ENCODE data around the gene TMEM214. TPM values are rescaled to one million over a fixed set of nuclear protein-coding genes. Genes with fewer than 3 reads are reported as not detected.

The TMEM214 gene
- total RNA-seq, 1 donor from 2014 or later, result 93.5 TPM

- peaks cover 4% of the 10 kb centered on the region for H3K27me3 Mint-ChIP-seq (ENCODE audit: low read depth, unreplicated experiment)
- H3K9me3 Mint-ChIP-seq (ENCODE audit: unreplicated experiment), result no peaks in the 10 kb centered on the region
- peaks cover 14% of the 10 kb centered on the region for H3K36me3 Mint-ChIP-seq (ENCODE audit: low read depth, unreplicated experiment)
- Histone ChIP-seq H3K9me3 (ENCODE audit: insufficient read depth, low read depth, low read length) (no peaks in the 10 kb centered on the region), H3K9ac (ENCODE audit: low read length) (no peak overlapping the region), H3K36me3 (ENCODE audit: insufficient read depth, low read length) (no peaks in the 10 kb centered on the region), H3K27ac (ENCODE audit: low read depth, low read length) (no peak overlapping the region), H3K27me3 (ENCODE audit: insufficient read depth, low read length) (no peaks in the 10 kb centered on the region), H3K79me2 (ENCODE audit: insufficient read depth, low read length) (no peaks in the 10 kb centered on the region), H3K4me1 (ENCODE audit: insufficient read depth, low read length) (peaks cover 18% of the 10 kb centered on the region), H3K4me2 (ENCODE audit: low read length) (no peak overlapping the region), H2AFZ (ENCODE audit: low read depth, low read length) (no peak overlapping the region), H4K20me1 (ENCODE audit: insufficient read depth, low read length) (peaks cover 41% of the 10 kb centered on the region), H3K4me3 (ENCODE audit: insufficient read depth, low read depth, low read length) (no peak overlapping the region)
- DNase-seq (ENCODE audit: low read depth) (no peak), FAIRE-seq (no peak)
- peak overlapping the region; percentile 67 for H3K27ac Mint-ChIP-seq (ENCODE audit: unreplicated experiment)
- no peak overlapping the region for H3K4me3 Mint-ChIP-seq (ENCODE audit: unreplicated experiment)
- no peak for TF ChIP-seq EZH2 (IDR thresholded peaks at IDR 0.05; ENCODE audit: insufficient read depth, low read length)
- TF ChIP-seq, protein P1, sequence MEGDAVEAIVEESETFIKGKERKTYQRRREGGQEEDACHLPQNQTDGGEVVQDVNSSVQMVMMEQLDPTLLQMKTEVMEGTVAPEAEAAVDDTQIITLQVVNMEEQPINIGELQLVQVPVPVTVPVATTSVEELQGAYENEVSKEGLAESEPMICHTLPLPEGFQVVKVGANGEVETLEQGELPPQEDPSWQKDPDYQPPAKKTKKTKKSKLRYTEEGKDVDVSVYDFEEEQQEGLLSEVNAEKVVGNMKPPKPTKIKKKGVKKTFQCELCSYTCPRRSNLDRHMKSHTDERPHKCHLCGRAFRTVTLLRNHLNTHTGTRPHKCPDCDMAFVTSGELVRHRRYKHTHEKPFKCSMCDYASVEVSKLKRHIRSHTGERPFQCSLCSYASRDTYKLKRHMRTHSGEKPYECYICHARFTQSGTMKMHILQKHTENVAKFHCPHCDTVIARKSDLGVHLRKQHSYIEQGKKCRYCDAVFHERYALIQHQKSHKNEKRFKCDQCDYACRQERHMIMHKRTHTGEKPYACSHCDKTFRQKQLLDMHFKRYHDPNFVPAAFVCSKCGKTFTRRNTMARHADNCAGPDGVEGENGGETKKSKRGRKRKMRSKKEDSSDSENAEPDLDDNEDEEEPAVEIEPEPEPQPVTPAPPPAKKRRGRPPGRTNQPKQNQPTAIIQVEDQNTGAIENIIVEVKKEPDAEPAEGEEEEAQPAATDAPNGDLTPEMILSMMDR (IDR thresholded peaks at IDR 0.05; ENCODE audit: insufficient read depth, low read depth, low read length), result no peak
- peaks cover 51% of the 10 kb centered on the region for H3K4me1 Mint-ChIP-seq (ENCODE audit: low read depth, unreplicated experiment)
Measured at GRCh38 chr2:27019459-27019858, 13.3 kb upstream of the TMEM214 start.

DNA sequence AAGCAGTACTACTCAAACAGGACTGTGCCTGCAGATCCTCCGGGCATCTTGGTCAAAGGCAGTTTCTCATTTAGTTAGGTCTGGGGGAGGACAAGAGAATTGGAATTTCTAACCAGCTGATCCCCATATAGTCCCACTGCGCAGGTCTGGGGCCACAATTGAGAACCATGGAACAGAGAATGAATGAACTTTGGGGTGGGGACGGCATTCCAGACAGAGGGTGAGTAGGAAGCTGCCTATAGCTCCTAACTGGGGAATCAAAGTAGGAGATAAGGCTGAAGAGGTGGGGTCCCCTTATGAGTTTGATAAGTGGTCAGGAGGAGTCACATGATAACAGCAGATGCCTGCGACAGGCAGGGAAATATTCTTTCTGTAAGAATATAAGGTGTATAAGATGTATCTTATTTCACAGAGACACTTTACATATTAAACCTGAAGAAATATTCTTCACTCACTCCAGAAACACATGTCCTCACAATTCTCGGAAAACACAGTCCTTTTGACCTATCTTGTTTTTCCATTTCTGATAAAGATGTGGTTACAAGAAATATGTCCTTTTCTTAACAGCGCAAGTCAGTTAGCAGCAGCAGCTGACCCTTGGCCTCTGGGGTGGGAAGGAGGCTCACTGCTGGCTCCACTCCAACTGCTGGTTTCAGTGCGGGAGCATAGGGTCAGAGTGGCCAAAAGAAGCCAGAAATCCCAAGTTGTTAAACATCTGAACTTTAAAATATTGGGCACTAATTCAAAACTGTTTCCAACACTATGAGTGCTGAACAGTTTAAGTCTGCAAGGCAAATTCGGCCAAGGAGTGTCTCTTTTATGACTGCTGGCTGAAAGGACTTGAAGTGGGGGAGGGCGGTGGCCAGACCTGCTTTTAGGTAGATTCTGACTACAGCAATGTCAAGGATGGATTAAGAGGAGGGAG is 12.6 kb upstream of the TMEM214 start:
- Histone ChIP-seq H3K4me1 (ENCODE audit: insufficient read depth, low read length) (peaks cover 18% of the 10 kb centered on the region), H3K9ac (ENCODE audit: low read length) (no peak overlapping the region), H3K9me3 (ENCODE audit: insufficient read depth, low read depth, low read length) (no peaks in the 10 kb centered on the region), H3K79me2 (ENCODE audit: insufficient read depth, low read length) (no peaks in the 10 kb centered on the region), H3K27ac (ENCODE audit: low read depth, low read length) (no peak overlapping the region), H3K36me3 (ENCODE audit: insufficient read depth, low read length) (no peaks in the 10 kb centered on the region), H3K27me3 (ENCODE audit: insufficient read depth, low read length) (no peaks in the 10 kb centered on the region), H3K4me3 (ENCODE audit: insufficient read depth, low read depth, low read length) (no peak overlapping the region), H3K4me2 (ENCODE audit: low read length) (no peak overlapping the region), H2AFZ (ENCODE audit: low read depth, low read length) (no peak overlapping the region), H4K20me1 (ENCODE audit: insufficient read depth, low read length) (peaks cover 45% of the 10 kb centered on the region)
- Mint-ChIP-seq H3K9me3 (ENCODE audit: unreplicated experiment) (no peaks in the 10 kb centered on the region), H3K4me1 (ENCODE audit: low read depth, unreplicated experiment) (peaks cover 50% of the 10 kb centered on the region), H3K4me3 (ENCODE audit: unreplicated experiment) (peak overlapping the region; percentile 4), H3K27me3 (ENCODE audit: low read depth, unreplicated experiment) (peaks cover 4% of the 10 kb centered on the region), H3K36me3 (ENCODE audit: low read depth, unreplicated experiment) (peaks cover 12% of the 10 kb centered on the region), H3K27ac (ENCODE audit: unreplicated experiment) (peak overlapping the region; percentile 71)
- DNase-seq (ENCODE audit: low read depth) (no peak), FAIRE-seq (no peak)
- TF ChIP-seq EZH2 (IDR thresholded peaks at IDR 0.05; ENCODE audit: insufficient read depth, low read length), result no peak
- TF ChIP-seq, protein P1 (IDR thresholded peaks at IDR 0.05; ENCODE audit: insufficient read depth, low read depth, low read length), result no peak
